ENCODE results near the gene MMP25.

DNA sequence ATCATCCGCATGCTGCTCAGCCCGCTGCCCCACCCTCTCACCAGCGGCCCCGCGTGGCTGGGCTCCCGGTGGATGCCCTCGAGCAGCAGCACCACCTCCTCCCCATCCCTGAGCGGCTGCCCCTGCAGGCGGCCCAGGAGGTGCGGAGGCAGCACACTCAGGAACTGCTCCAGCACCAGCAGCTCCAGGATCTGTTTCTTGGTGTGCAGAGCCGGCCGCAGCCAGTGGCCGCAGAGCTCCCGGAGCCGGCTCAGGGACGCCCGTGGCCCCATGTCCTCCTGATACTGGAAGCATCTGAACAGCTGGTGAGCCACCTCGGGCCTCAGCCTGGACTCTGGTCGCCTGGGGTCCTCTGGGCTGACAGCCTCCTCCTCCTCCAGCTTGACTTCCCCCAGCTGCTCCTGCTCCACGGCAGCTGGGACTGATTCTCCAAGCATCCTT lies 46.2 kb downstream of the MMP25 start:
- TF ChIP-seq, protein P1, sequence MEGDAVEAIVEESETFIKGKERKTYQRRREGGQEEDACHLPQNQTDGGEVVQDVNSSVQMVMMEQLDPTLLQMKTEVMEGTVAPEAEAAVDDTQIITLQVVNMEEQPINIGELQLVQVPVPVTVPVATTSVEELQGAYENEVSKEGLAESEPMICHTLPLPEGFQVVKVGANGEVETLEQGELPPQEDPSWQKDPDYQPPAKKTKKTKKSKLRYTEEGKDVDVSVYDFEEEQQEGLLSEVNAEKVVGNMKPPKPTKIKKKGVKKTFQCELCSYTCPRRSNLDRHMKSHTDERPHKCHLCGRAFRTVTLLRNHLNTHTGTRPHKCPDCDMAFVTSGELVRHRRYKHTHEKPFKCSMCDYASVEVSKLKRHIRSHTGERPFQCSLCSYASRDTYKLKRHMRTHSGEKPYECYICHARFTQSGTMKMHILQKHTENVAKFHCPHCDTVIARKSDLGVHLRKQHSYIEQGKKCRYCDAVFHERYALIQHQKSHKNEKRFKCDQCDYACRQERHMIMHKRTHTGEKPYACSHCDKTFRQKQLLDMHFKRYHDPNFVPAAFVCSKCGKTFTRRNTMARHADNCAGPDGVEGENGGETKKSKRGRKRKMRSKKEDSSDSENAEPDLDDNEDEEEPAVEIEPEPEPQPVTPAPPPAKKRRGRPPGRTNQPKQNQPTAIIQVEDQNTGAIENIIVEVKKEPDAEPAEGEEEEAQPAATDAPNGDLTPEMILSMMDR (conservative IDR thresholded peaks at IDR 0.05; ENCODE audit: low read depth, low read length), result no peak
- no peak for TF ChIP-seq EZH2 (IDR thresholded peaks at IDR 0.05; ENCODE audit: borderline replicate concordance, low read depth, low read length, poor library complexity, severe bottlenecking)

Data from A673 (cell line).